ENCODE data around the gene MTERF4. TPM values are rescaled to one million over a fixed set of nuclear protein-coding genes. Genes with fewer than 3 reads are reported as not detected.
A peak's percentile ranks its signal among the peaks of the same experiment; 100 is the strongest.

The MTERF4 gene
- total RNA-seq (ENCODE audit: unreplicated experiment): 63.5 TPM
- long read RNA-seq, transcript MTERF4-204 (3 exons, 802 nt): minor isoform, 5 of 41 reads
- long read RNA-seq, transcript MTERF4-202 (4 exons, 1,637 nt): major isoform, 23 of 41 reads
- long read RNA-seq, partial matches to known transcripts: 2 of 41 reads
- long read RNA-seq, other reads (novel, unspliced or antisense): 5 of 41 reads

GRCh38 chr2:241102239-241102803, at the start of gene MTERF4:
Gene MTERF4, minus strand, starts transcription at chr2:241102287. Its CDS starts 14 bp downstream, at chr2:241102273.
- no peak for TF ChIP-seq CTCF (IDR thresholded peaks at IDR 0.05; ENCODE audit: partially characterized antibody, unreplicated experiment)
- Mint-ChIP-seq H3K4me3 (ENCODE audit: unreplicated experiment) (peak within 1 kb of the TSS; percentile 97), H3K9me3 (ENCODE audit: unreplicated experiment) (peaks cover 6% of the 10 kb centered on the region), H3K27me3 (ENCODE audit: unreplicated experiment) (peaks cover 11% of the 10 kb centered on the region), H3K36me3 (ENCODE audit: unreplicated experiment) (peaks cover 4% of the 10 kb centered on the region), H3K4me1 (ENCODE audit: low read depth, unreplicated experiment) (peaks cover 9% of the 10 kb centered on the region), H3K27ac (ENCODE audit: unreplicated experiment) (peak within 1 kb of the TSS; percentile 92)
- peak; percentile 89 for DNase-seq

GRCh38 chr2:241150660-241151530, 48.8 kb upstream of the MTERF4 start:
- no peak for TF ChIP-seq CTCF (IDR thresholded peaks at IDR 0.05; ENCODE audit: partially characterized antibody, unreplicated experiment)
- H3K9me3 Mint-ChIP-seq (ENCODE audit: unreplicated experiment): peaks cover 7% of the 10 kb centered on the region
- peak overlapping the region; percentile 99 for H3K4me3 Mint-ChIP-seq (ENCODE audit: unreplicated experiment)
- peak overlapping the region; percentile 82 for H3K27ac Mint-ChIP-seq (ENCODE audit: unreplicated experiment)
- DNase-seq: no peak
- peaks cover 10% of the 10 kb centered on the region for H3K4me1 Mint-ChIP-seq (ENCODE audit: low read depth, unreplicated experiment)
- peaks cover 5% of the 10 kb centered on the region for H3K36me3 Mint-ChIP-seq (ENCODE audit: unreplicated experiment)
- peaks cover 4% of the 10 kb centered on the region for H3K27me3 Mint-ChIP-seq (ENCODE audit: unreplicated experiment)

- peaks cover 10% of the 10 kb centered on the region for H3K4me1 Mint-ChIP-seq (ENCODE audit: low read depth, unreplicated experiment)
- DNase-seq: peak; percentile 95
- H3K27ac Mint-ChIP-seq (ENCODE audit: unreplicated experiment): peak within 1 kb of the TSS; percentile 89
- peaks cover 5% of the 10 kb centered on the region for H3K36me3 Mint-ChIP-seq (ENCODE audit: unreplicated experiment)
- H3K9me3 Mint-ChIP-seq (ENCODE audit: unreplicated experiment): peaks cover 7% of the 10 kb centered on the region
- no peak for TF ChIP-seq CTCF (IDR thresholded peaks at IDR 0.05; ENCODE audit: partially characterized antibody, unreplicated experiment)
- peaks cover 4% of the 10 kb centered on the region for H3K27me3 Mint-ChIP-seq (ENCODE audit: unreplicated experiment)
- peak within 1 kb of the TSS; percentile 99 for H3K4me3 Mint-ChIP-seq (ENCODE audit: unreplicated experiment)
Observed at GRCh38 chr2:241149925-241150659, 48.0 kb upstream of the MTERF4 start, which contains the start of gene PPP1R7. Gene PPP1R7, plus strand, starts transcription at chr2:241150467. Its CDS starts 29 bp downstream, at chr2:241150496.

- H3K9me3 Mint-ChIP-seq (ENCODE audit: unreplicated experiment): peaks cover 7% of the 10 kb centered on the region
- H3K4me1 Mint-ChIP-seq (ENCODE audit: low read depth, unreplicated experiment): peaks cover 10% of the 10 kb centered on the region
- TF ChIP-seq CTCF (IDR thresholded peaks at IDR 0.05; ENCODE audit: partially characterized antibody, unreplicated experiment): no peak
- DNase-seq: no peak
- peaks cover 5% of the 10 kb centered on the region for H3K36me3 Mint-ChIP-seq (ENCODE audit: unreplicated experiment)
- peak overlapping the region; percentile 99 for H3K4me3 Mint-ChIP-seq (ENCODE audit: unreplicated experiment)
- H3K27ac Mint-ChIP-seq (ENCODE audit: unreplicated experiment): peak overlapping the region; percentile 66
- peaks cover 4% of the 10 kb centered on the region for H3K27me3 Mint-ChIP-seq (ENCODE audit: unreplicated experiment)
Observed at GRCh38 chr2:241149675-241149924, 47.5 kb upstream of the MTERF4 start.
